Endothelial cell of umbilical vein (primary cell): ENCODE data around the gene PTCD1. TPM values are rescaled to one million over a fixed set of nuclear protein-coding genes. Genes with fewer than 3 reads are reported as not detected.

Experiments
- BruUV-seq: library from RNA; stranded (reverse); fragments of 400-500 nt; replicated peaks from 2 replicates; lab custom pipeline; 2021; lab: Mats Ljungman, UMichigan
- CTCF ChIA-PET: fragments of 300-600, 350-600 bp; sonication (Branson Sonifier 250); formaldehyde crosslinking; loops from one replicate; lab custom pipeline; 2021; ENCODE audit warnings: antibody characterized with exemption, inconsistent platforms; lab: Charles Lee
- POLR2A ChIA-PET: fragments of 300-600, 350-600 bp; sonication (Branson Sonifier 250); formaldehyde crosslinking; loops from one replicate; lab custom pipeline; 2021; ENCODE audit warnings: antibody characterized with exemption, inconsistent platforms; lab: Charles Lee
- DNase-seq: peaks from one replicate; pipeline ENCODE4 v3.0.0-alpha.2; 2011; ENCODE audit warnings: low read depth, low spot score
- FAIRE-seq: peaks from 2 replicates; lab custom pipeline; 2011; peaks lifted over from hg19 to GRCh38; lab: Jason Lieb, UNC
- H2AFZ ChIP-seq: 2 replicates; pipeline ENCODE4 v1.6.0; 2012; ENCODE audit warnings: low read depth, low read length, control low read depth, inconsistent platforms
- H3K27ac ChIP-seq: 2 replicates; pipeline ENCODE4 v1.5.1; 2011; ENCODE audit warnings: low read depth, mild to moderate bottlenecking, control low read depth, low read length, moderate library complexity; ENCODE audit not compliant: insufficient read depth
- H3K27me3 ChIP-seq, 2 experiments: 2 replicates each; pipeline versions ENCODE4 v1.6.0 to v1.6.1; 2011; ENCODE audit warnings: low read length in 2 of 2, mixed read lengths in 1 of 2; ENCODE audit not compliant: control insufficient read depth in 2 of 2, insufficient read depth in 2 of 2
- H3K36me3 ChIP-seq, 2 experiments: 2 replicates in 1 of 2; 3 replicates in 1 of 2; pipeline ENCODE4 v1.5.1; 2011; ENCODE audit warnings: low read length in 2 of 2, mild to moderate bottlenecking in 1 of 2, moderate library complexity in 1 of 2; ENCODE audit not compliant: control insufficient read depth in 2 of 2, insufficient read depth in 2 of 2; ENCODE audit errors: extremely low read depth in 1 of 2
- H3K4me1 ChIP-seq: 3 replicates; pipeline ENCODE4 v1.5.1; 2011; ENCODE audit warnings: mild to moderate bottlenecking, low read length; ENCODE audit not compliant: control insufficient read depth, insufficient read depth; ENCODE audit errors: extremely low read depth
- H3K4me2 ChIP-seq: 2 replicates; pipeline ENCODE4 v1.6.1; 2011; ENCODE audit warnings: low read length, control low read depth, mixed read lengths; ENCODE audit not compliant: insufficient read depth
- H3K4me3 ChIP-seq, 3 experiments: fragments of 200-600 bp in 1 of 3; sonication (generic), shearing (Covaris generic) in 1 of 3; replicated peaks in 1 of 3; 2 replicates each; pipeline ENCODE4 v1.5.1; 2011 to 2016; ENCODE audit warnings: control low read depth in 3 of 3, low read length in 3 of 3, mild to moderate bottlenecking in 2 of 3, inconsistent platforms in 1 of 3, low read depth in 1 of 3, moderate library complexity in 1 of 3; ENCODE audit not compliant: insufficient read depth in 1 of 3
- H3K79me2 ChIP-seq: 2 replicates; pipeline ENCODE4 v1.6.0; 2012; ENCODE audit warnings: low read length, inconsistent platforms; ENCODE audit not compliant: control insufficient read depth, insufficient read depth
- H3K9ac ChIP-seq: replicated peaks from 2 replicates; pipeline ENCODE3; 2011; ENCODE audit warnings: low read length, control low read depth; ENCODE audit not compliant: insufficient read depth; ENCODE audit errors: extremely low read depth
- H3K9me1 ChIP-seq: replicated peaks from 3 replicates; pipeline ENCODE4 v1.6.0; 2011; ENCODE audit warnings: mild to moderate bottlenecking, low read length; ENCODE audit not compliant: control insufficient read depth, insufficient read depth; ENCODE audit errors: extremely low read depth
- H3K9me3 ChIP-seq: replicated peaks from 2 replicates; pipeline ENCODE4 v1.5.1; 2012; ENCODE audit warnings: low read length, inconsistent platforms; ENCODE audit not compliant: control insufficient read depth, insufficient read depth
- H4K20me1 ChIP-seq: replicated peaks from 2 replicates; pipeline ENCODE3; 2011; ENCODE audit warnings: mild to moderate bottlenecking, low read length; ENCODE audit not compliant: control insufficient read depth, insufficient read depth; ENCODE audit errors: extremely low read depth
- CTCF ChIP-seq, 2 donors: IDR thresholded peaks; 1 replicate in 1 of 2; 2 replicates in 1 of 2; pipeline ENCODE4 v1.5.1; 2011; ENCODE audit warnings: low read length in 2 of 2, mild to moderate bottlenecking in 2 of 2, moderate library complexity in 2 of 2, control low read depth in 1 of 2, inconsistent platforms in 1 of 2, low read depth in 1 of 2; ENCODE audit not compliant: insufficient read depth in 1 of 2; ENCODE audit errors: extremely low read depth in 1 of 2
- EZH2 ChIP-seq: IDR thresholded peaks from 2 replicates; pipeline ENCODE4 v1.6.1; 2012; ENCODE audit warnings: borderline replicate concordance, low read depth, mild to moderate bottlenecking, moderate library complexity, low read length, inconsistent platforms; ENCODE audit not compliant: severe bottlenecking
- FOS ChIP-seq: IDR thresholded peaks from 2 replicates; pipeline ENCODE4 v1.6.1; 2011; ENCODE audit warnings: mild to moderate bottlenecking, low read length, moderate library complexity, borderline replicate concordance; ENCODE audit not compliant: insufficient read depth
- GATA2 ChIP-seq: IDR thresholded peaks from 2 replicates; pipeline ENCODE4 v1.7.0; 2011; ENCODE audit warnings: low read depth, mild to moderate bottlenecking, moderate library complexity, mixed read lengths, low read length; ENCODE audit not compliant: insufficient read length, insufficient read depth
- JUN ChIP-seq: IDR thresholded peaks from 2 replicates; pipeline ENCODE4 v1.6.1; 2011; ENCODE audit warnings: borderline replicate concordance, low read depth; ENCODE audit not compliant: insufficient read length, insufficient read depth
- MYC ChIP-seq: IDR thresholded peaks from one replicate; pipeline ENCODE4 v1.6.1; 2011; ENCODE audit warnings: mild to moderate bottlenecking, low read depth, low read length
- POLR2A ChIP-seq: IDR thresholded peaks from 2 replicates; pipeline ENCODE4 v1.6.1; 2012; ENCODE audit warnings: low read depth, mild to moderate bottlenecking, control low read depth, low read length
- POLR2AphosphoS5 ChIP-seq: IDR thresholded peaks from 2 replicates; pipeline ENCODE4 v1.6.1; 2012; ENCODE audit warnings: low read depth, mild to moderate bottlenecking, control low read depth, low read length, moderate library complexity; ENCODE audit not compliant: insufficient read depth
- dilution Hi-C: fragments of 300-500 bp; cut with MboI; formaldehyde crosslinking; loops from one replicate; pipeline ENCODE4 v1.15.0; 2019; ENCODE audit warnings: low sequenced_read_pairs; ENCODE audit not compliant: extremely low pct_ligation_motif_present
- intact Hi-C: fragments of 100-400 bp; cut with micrococcal nuclease; formaldehyde crosslinking; loops from one replicate; pipeline ENCODE4 v1.10.0; 2022
- polyA plus RNA-seq, 4 experiments: library from polyadenylated mRNA; depleted of rRNA in 3 of 4; stranded (reverse) in 3 of 4; unstranded in 1 of 4; fragments of >200 nt; gene quantifications; 2 replicates each; pipeline versions ENCODE4 v1.2.1 to v1.2.3, GENCODE V29; 2011 to 2012; ENCODE audit warnings: missing spikeins in 1 of 4
- total RNA-seq: library from RNA; stranded (reverse); gene quantifications from 2 replicates; pipeline ENCODE4 v1.2.3, GENCODE V29; 2021
- TF ChIP-seq, protein P1 (sequence below): IDR thresholded peaks from 2 replicates; pipeline ENCODE4 v1.6.1; 2011; ENCODE audit not compliant: insufficient read depth, insufficient read length

Gene PTCD1
- total and polyA plus RNA-seq, 2 donors (not counting 3 experiments of a cell fraction or from before 2014, with no cell fraction given) = 3.8 to 9.6 TPM

- BruUV-seq = no TSS peak
- H3K9ac ChIP-seq = no peak overlapping the region
- no peaks in the 10 kb centered on the region for H3K9me3 ChIP-seq
- DNase-seq (no peak), FAIRE-seq (no peak)
- no peaks in the 10 kb centered on the region for H4K20me1 ChIP-seq
- H3K4me1 ChIP-seq = no peaks in the 10 kb centered on the region
- no peaks in the 10 kb centered on the region for H3K27me3 ChIP-seq
- ChIA-PET POLR2A (no interaction called here), CTCF (interaction anchor here (0.6 to 1.5 kb wide), 3 partner anchors 10 to 31 kb away, joined by 4 read pairs; no protein-coding TSS in a partner anchor)
- TF ChIP-seq JUN = no peak
- no peak for TF ChIP-seq EZH2
- no peak for TF ChIP-seq FOS
- TF ChIP-seq, protein P1, sequence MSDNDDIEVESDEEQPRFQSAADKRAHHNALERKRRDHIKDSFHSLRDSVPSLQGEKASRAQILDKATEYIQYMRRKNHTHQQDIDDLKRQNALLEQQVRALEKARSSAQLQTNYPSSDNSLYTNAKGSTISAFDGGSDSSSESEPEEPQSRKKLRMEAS = no peak
- TF ChIP-seq GATA2 = no peak
- no peak for TF ChIP-seq CTCF (IDR thresholded peaks at IDR 0.05; ENCODE audit: extremely low read depth in 1 of 2, insufficient read depth in 1 of 2, low read depth in 1 of 2, low read length in 2 of 2)
- no peak for TF ChIP-seq POLR2A
- no peak for TF ChIP-seq POLR2AphosphoS5
- TF ChIP-seq MYC = no peak
- peaks cover 7% of the 10 kb centered on the region for H3K79me2 ChIP-seq
- H3K4me2 ChIP-seq = no peak overlapping the region
- dilution Hi-C loops (no loop called here), intact Hi-C loops (no loop called here)
- peaks cover 11 to 39% of the 10 kb centered on the region in 2 experiments for H3K36me3 ChIP-seq
- no peak overlapping the region for H2AFZ ChIP-seq
- no peak overlapping the region for H3K27ac ChIP-seq
- no peak overlapping the region for H3K4me3 ChIP-seq
- no peaks in the 10 kb centered on the region for H3K9me1 ChIP-seq
These were observed 7.5 kb upstream of the PTCD1 start for GRCh38 chr7:99446096-99446495.
